ENCODE data around the gene PCDHGB2.
"Not testable (repeated sequence)": the region's sequence is repeated elsewhere in the genome, so short reads cannot be mapped to it uniquely, and the experiment has no call there.

Gene PCDHGB2

GRCh38 chr5:141359790-141360426, at the start of gene PCDHGB2:
Gene PCDHGB2 (plus strand): TSS chr5:141359994. CDS start chr5:141360136, 142 bp downstream.
- DNase-seq: no peak

GRCh38 chr5:141313711-141314110, 46.1 kb upstream of the PCDHGB2 start:
- DNase-seq: no peak

GRCh38 chr5:141316963-141317362, 42.8 kb upstream of the PCDHGB2 start:
- DNase-seq: not testable (repeated sequence)

GRCh38 chr5:141319202-141319601, 40.6 kb upstream of the PCDHGB2 start:
- no peak for DNase-seq

- DNase-seq: no peak
Measured at GRCh38 chr5:141319699-141320098, 40.1 kb upstream of the PCDHGB2 start.

GRCh38 chr5:141320225-141321169, 39.3 kb upstream of the PCDHGB2 start, which contains the start of gene TAF7:
Gene TAF7 (minus strand): TSS chr5:141320784. CDS start chr5:141320044, 740 bp downstream.
- DNase-seq: peak; percentile 68

GRCh38 chr5:141322261-141322660, 37.5 kb upstream of the PCDHGB2 start:
- no peak for DNase-seq

GRCh38 chr5:141326088-141326854, 33.5 kb upstream of the PCDHGB2 start:
- no peak for DNase-seq

GRCh38 chr5:141328231-141328630, 31.6 kb upstream of the PCDHGB2 start:
- DNase-seq: no peak

GRCh38 chr5:141330299-141331080, 29.3 kb upstream of the PCDHGB2 start, which contains the start of gene PCDHGA1:
Gene PCDHGA1 (plus strand): TSS chr5:141330514.
- DNase-seq: peak; percentile 1

GRCh38 chr5:141332571-141332970, 27.2 kb upstream of the PCDHGB2 start:
- not testable (repeated sequence) for DNase-seq

- no peak for DNase-seq
Measured at GRCh38 chr5:141338538-141339306, 21.1 kb upstream of the PCDHGB2 start, which contains the start of gene PCDHGA2. Gene PCDHGA2 (plus strand): TSS chr5:141338760.

GRCh38 chr5:141340781-141341354, 18.9 kb upstream of the PCDHGB2 start:
- not testable (repeated sequence) for DNase-seq

GRCh38 chr5:141342773-141343172, 17.0 kb upstream of the PCDHGB2 start:
- DNase-seq: no peak

- DNase-seq: no peak
Measured at GRCh38 chr5:141343242-141343952, 16.4 kb upstream of the PCDHGB2 start, which contains the start of gene PCDHGA3. Gene PCDHGA3 (plus strand): TSS chr5:141343829. CDS start chr5:141344034, 205 bp downstream.

- DNase-seq: no peak
Measured at GRCh38 chr5:141343953-141344463, 15.8 kb upstream of the PCDHGB2 start.

- no peak for DNase-seq
Measured at GRCh38 chr5:141345327-141345726, 14.5 kb upstream of the PCDHGB2 start.

- DNase-seq: not testable (repeated sequence)
Measured at GRCh38 chr5:141346017-141346416, 13.8 kb upstream of the PCDHGB2 start.

- DNase-seq: peak; percentile 4
Measured at GRCh38 chr5:141349917-141350619, 9.7 kb upstream of the PCDHGB2 start, which contains the start of gene PCDHGB1. Gene PCDHGB1 (plus strand): TSS chr5:141350099. CDS start chr5:141350261, 162 bp downstream.

All from NCI-H2171 (cell line).